Activated CD4-positive, alpha-beta T cell treated with anti-CD3 and anti-CD28 coated beads, Interleukin-2, amount 50 U/mL, for 24 hours (primary cell): ENCODE measurements around the gene ADAT3.
A peak's percentile ranks its signal among the peaks of the same experiment; 100 is the strongest.

ENCODE experiments used
- DNase-seq, 2 donors: peaks; one replicate each; pipeline ENCODE4 v3.0.0-alpha.2; 2020; ENCODE audit warnings: low read depth in 1 of 2, low spot score in 1 of 2

The ADAT3 gene

DNA sequence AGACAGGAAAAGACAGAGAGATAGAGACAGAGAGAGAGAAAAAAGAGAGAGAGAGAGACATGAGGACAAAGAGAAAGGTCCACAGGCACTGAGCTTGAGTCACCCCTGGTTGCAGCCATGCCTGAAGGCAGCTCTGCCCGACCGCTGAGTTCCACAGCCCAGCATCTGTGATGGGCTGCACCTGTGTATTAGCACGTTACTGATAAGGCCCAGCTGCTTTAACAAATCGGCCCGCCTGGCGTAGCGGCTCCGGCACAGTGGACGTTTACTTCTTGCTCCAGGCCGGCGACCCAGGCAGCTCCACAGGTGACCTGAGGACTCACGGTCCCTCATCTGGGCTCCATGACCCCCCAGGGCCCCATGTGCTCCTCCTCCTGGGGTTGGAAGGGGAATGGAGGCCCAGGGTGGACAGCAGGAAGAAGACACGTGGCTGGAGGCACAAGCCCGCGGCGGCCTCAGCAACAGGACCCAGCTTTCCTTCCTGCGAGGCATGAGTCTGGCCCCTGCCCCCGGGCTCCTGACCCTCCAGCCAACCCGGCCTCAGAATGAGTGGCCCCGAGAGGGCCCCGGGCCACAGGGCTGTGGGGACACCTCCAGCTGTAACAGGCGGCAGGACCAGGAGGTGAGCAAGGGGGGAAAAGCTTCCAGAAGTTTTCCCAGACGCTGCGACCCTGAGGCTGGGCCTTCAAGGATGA lies 31.9 kb downstream of the ADAT3 start:
- no peak for DNase-seq

DNA sequence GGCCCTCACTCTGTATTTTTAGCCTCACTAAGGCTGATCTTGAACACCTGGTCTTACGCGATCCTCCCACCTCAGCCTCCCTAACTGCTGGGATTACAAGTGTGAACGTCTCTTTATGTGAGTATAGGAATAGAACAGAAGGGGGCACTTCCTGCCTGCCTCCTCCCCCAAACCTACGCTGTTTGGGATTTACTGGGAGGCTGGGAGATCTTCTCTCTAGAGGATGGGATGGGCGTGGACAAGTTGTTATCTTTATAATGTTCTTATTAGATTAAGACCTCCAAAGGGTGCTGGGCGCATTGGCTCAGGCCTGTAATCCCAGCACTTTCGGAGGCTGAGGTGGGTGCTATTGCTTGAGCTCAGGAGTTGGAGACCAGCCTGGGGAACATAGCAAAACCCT lies 32.9 kb downstream of the ADAT3 start:
- no peak for DNase-seq

DNA sequence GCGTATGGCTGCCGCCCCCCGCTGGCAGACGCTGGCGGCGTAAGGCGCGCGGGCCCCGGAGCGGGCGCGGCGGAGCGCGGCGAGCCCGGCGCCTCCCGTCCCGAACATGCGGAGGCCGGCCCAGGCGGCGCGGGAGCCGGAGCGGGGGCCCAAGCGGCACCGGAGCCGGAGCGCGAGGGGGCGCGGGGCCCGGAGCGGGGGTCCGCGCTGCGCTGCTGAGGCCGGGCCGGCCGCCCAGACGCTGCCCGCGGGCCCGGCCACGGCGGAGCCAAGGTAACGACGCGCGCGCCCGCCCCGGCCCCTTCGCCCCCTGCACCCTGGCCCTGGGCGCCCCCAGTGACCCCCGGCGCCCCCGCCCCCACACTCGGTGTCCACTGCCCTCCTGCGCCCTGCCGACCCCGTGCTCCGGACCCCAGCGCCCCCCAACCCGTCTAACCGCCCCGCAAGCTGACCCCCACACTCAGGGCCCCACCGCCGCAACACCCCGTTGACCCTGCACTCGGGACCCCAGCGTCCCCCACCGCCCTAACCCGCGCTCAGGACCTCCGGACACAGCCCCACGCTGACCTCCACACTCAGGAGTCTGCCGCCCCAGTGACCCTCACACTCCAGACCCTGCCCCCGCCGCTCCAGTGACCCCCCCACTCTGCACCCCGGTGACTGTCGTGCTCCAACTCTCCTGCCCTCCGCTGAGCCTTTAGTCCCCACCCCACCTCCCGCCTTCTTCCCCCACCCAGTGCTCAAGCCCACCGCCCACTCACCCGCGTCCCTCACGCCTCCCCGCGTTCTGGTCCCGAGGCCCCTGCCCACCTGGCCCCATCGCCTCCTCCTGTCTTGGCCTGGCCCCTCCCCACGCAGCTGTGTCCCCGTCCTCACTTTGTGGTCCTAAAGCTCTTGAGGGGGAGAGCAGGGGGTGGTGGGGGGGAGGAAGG lies 36.2 kb downstream of the ADAT3 start, which contains the start of gene CSNK1G2:
Gene CSNK1G2 (plus strand): TSS at position 27 of the 932 bp plus-strand sequence. CDS start 28,601 bp downstream, outside the sequence.
- DNase-seq, result no peak

DNA sequence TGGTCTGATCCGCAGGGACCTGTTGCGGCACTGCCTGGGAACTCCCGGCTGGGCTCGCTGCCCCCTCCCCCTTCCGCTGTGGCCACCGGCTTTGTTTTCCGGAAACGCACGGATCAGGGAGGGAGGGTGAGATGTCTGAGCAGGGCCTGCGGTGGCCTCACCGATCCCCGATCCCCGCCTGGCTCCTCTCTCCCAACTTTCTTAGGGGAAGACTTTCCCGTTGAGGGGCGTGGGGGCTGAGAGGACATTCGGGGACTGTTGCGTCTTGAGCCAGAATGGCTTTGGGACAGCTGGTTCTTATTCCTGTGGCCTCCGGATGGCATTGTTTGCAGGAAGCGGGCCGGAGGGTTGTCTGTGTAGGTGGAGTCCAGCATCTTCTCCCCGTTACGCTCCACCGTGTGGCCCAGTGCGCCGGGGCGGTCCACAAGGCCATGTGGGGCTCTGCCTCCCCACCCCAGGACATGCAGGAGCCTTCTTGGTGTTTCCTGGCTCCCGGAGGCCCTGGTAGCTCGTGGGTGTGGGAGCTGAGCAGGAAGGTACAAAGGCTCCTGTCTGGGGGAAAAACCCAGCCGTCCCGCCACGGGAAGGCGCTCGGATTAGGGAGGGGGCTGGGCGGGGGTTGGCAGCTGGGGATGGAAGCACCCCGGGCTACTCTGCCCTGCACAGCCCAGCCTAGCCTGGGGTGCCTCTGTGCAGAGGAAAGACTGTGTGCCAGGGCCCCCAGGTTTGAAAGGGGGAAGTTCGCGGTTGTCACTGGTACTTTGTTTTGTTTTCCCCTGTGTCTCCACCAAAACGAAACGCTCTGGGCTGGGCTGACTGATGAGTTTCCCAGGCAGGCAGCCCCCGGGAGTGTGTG lies 37.1 kb downstream of the ADAT3 start:
- peak; percentile 32 to 60 for DNase-seq

DNA sequence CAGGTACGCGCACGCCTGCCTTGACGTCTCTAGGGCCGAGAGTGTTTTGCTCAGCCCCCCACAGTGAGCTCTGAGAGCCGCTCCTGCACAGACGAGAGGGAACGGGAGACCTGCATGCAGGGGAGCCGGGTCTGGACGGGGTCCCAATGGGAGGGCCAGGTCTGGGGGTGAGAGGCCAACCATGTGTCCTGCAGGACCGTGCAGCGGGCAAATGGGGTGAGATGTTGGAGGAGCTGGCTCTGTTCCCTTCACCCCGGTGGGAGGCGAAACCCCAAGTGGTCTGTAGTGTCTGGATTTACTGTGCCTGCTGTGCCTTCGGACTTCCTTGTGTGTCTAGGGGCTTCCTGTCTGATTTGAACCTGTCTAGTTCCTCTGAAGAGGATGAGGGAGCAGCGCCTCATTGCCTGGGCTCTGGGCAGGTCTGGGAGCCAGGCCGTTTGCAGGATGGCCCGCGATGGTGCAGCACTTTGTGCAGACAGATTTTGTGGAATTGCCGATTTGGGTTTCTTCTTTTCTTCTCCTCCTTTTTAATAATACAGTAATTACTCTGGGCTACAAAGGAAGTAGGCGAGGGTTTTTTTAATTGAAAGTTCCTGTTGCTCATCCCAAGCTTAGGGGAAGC lies 37.8 kb downstream of the ADAT3 start:
- DNase-seq, result no peak

DNA sequence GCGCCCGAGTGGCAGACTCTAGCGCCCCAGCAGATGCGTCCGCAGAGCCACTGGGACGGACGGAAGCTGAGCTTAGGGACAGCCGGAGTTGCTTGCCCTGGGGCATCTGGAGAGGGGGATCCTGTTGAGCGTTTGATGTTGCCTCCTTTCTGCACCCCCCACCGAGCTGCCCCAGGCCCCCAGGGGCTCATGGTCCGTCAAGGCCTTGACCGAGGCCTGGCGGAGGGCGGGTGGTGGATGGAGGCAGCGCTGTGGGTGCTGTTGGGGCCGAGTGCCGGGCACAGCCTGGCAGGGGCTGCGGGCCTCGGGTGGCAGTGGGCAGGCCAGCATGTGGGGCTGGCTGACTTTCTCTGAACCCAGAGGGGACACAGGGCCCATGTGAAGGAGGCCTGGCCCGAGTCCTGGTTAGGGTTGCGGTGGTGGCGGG lies 38.5 kb downstream of the ADAT3 start:
- no peak for DNase-seq

DNA sequence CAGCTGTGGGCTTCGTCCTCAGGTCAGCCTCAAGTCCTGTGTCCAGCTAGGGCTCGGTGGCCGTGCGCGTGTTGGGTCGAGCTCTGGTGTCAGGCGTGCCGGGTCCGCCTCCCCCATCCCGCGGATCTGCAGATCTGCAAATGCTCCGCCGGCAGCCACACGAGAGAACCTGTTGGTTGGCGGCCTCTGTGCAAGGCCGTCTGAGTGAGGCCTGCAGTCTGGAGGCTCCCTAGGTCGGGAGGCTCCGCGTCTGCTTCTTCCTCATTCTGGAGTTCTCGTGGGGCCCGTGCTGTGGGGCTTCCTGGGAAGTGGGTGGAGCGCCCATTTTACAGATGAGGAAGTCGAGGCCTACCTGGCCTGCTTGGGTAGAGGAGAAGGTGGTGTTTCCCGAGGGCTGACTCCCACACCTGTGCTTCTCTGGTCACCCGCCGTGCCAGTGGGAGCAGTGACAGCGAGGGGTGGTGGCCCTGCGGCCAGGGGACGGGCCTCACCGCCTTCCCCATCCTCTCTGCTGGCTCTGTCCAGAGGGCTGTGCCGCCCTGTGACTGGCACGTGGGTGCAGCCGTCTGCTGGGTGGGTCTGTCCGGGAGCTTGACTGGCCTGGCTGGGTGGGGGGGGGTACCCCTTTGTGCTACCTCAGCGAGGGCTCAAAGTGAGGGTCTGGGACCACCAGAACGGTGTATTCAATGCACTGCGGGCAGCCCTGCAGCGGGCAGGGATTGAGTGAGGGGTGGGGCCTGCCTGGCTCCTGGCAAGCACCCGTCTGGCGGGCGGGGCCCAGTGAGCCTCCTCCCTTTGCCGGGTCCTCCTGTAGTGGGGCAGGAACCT lies 39.1 kb downstream of the ADAT3 start:
- DNase-seq, result no peak

DNA sequence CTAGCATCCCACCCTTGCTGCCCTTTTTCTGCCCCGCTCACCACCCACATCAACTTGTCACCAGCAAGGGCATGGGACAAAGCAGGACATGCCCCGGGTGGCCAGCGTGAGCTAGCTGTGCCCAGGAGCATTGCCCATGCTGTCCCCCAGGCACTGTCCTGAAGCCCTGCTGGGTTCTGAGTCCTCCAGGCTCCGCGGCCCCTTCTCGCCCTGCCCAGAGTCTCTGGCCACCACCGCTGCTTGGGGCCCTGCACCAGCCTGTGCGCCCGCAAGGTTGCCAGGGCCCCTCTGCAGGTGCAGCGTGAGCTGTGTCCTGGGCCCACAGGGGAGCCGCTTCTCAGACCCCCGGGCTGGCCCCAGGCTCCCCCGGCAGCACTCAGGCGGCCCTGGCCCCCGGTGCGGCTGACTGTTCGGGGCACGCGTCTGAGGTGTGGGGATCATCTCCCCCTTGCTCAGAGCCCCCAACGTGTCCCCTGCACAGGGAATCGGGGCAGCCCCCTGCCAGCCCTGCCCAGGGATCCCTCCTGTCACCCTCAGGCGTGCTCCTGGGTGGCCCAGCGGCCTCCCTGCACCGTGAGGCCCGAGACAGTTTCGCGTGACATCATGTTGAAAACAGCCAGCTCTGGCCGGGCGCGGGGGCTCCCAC lies 39.8 kb downstream of the ADAT3 start:
- DNase-seq, result no peak

DNA sequence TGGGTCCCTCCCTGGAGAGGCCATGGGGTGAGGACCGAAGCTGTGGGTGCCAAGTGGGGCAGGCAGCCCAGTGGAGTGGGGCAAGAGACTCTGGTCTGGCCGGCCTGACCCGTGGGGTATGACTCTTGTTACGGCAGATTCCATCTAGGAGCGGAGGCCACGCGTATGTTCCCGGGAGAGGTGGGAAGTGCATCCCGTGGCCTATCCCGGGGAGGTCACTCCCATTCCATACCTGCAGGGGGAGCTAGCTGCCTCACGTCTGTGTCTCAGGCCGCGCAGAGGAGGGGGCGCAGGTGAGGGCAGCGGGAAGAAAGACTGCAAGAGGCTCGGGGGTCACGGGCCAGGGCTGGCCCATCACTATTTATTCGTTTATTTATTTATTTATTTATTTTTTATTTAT lies 40.7 kb downstream of the ADAT3 start:
- no peak for DNase-seq

DNA sequence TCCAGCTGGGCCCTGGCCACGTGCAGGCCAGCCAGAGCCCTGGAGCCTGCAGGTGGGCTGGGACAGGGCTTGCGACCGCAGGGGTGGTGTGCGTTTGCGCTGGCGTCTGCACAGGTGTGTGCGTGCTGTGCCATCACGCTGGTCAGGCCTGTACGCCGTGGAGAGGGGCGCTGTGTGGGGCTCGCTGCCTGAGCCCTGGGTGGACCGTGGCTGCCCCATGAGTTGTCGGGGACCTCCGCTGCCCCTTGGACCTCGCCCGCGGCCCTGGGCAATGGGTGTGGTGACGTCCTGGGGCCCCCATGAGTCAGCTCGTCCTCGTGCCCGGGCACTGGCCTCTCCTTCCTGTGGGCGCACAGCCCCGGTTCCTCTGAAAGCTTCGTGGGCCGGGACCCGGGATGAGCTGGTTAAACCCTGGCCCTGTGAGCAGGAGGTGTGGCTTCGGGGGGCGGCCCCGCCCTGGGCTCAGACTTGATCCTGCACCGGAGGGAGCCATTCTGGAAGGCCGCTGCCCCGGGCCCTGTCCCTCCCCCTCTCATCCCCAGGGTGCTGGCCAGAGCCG lies 42.5 kb downstream of the ADAT3 start:
- DNase-seq, result no peak

DNA sequence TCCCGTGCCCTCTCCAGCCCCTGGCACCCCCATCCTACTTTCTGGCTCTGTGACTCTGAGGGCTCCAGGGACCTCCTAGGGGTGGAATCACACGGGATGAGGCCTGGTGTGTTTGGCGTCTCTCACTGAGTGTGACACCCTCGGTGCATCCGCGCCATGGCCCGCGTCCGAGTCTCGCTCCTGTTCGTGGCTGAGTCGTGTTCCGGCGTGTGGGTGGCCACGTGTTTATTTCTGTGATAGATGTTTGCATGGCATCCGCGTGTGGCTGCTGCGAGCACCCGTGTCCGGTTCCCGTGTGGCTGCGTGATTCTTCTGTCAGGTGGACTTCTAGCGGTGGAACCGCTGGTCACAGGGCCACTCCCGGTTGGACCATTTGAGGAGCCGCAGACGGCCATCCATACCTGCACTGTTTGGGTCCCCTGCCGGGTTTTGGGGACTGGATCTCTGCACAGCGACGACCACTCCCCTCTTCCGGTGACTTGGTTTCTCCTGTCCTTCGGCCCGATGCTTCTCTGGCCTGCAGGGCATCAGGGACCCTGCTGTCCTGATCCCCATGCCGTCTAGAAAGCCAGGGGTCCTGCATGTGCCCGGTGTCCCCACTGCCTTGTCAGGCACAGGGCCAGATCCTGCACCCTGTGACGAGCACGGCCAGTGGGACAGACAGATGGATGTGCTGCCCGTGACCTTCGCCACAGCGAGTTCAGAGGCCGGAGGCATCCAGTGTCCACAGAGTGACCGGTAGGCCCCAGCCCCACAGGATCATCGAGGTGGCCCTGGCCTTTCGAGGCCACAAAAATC lies 44.3 kb downstream of the ADAT3 start:
- DNase-seq, result no peak

DNA sequence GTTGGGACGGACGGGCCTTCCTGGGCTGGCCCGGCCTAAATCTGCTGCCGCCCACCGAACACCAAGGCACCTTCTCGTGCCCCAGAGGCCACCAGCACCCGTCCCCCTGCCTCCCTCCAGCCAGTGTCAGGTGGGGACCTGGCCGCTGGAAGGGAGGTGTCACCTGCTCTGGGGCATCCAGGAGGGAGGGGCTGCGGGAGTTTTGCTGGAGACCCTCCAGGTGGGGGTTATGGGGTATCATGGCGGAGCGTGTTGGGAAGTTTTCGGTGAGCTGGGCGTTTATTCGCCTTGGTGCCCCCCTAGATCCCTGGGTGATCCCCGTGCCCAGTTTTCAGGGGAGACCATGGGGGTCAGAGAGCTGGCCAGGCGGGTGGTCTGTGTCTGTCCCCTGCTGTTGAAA lies 45.4 kb downstream of the ADAT3 start:
- DNase-seq, result no peak

DNA sequence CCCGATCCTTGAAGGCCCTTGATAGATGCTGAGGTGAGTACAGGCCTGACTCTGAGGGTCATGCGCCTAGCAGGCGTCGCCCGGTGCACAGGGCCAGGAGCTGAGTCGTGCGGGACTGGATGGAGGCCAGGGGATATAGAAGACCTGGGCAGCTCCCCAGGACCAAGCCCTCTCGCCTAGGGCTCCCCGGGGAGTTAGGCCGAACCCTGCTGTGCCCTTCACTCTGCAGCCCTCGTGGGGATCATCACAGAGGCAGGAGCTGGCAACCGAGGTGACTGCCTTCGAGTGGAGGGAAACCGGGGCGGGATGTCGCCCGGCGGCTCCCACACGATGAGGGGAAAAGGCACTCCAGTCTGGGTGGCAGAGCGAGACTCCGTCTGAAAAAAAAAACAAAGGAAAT lies 47.4 kb downstream of the ADAT3 start:
- no peak for DNase-seq

DNA sequence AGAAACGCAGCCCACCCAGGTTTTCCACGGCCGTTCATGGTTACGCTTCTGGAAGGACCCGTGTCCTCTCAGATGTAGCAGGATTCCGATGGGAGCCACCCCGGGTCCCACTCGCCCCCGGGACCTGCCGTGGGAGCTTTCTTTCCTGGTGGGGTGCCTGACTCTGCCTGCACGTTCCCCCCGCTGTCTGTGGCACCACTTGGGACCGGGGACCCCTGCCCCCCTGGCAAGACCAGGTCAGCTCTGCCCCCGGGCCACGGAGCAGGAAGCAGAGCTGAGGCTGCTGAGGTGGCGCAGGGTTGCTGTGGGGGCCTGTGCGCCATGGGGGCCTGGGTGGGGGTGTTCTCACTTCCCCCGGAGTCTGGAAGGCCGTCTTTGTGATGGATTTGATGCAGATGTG lies 47.8 kb downstream of the ADAT3 start:
- no peak for DNase-seq

DNA sequence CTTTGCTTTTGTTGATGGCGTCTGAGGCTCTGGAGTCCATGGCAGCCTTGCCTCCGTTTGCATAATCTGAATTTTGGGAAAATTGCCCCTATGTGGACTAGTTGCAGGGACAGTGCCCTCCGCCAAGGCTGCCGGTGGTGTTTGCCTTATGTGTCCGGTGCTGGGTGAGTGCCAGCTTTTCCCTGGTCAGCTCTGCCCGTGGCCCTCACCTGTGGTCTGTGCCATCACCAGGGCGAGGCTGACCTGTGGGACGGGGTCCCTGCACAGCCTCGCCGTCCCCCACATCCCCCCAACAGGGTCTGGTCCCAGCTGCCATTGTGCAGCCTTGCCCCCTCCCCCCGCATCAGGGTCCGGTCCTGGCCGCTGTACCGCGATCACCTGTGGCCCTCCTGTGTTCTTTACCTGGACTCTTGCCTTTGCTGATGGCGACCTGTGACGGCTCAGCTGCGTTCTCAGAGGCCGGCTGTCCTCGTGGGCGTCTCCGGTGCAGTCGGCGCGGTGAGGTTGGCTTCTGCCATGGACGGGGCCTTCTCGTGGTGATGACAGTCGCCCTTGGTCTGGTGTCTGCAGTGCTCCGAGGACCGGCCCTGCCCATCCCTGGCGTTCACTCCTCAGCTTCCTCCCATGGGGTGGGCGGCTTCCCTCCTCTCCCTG lies 48.4 kb downstream of the ADAT3 start:
- DNase-seq, result no peak

DNA sequence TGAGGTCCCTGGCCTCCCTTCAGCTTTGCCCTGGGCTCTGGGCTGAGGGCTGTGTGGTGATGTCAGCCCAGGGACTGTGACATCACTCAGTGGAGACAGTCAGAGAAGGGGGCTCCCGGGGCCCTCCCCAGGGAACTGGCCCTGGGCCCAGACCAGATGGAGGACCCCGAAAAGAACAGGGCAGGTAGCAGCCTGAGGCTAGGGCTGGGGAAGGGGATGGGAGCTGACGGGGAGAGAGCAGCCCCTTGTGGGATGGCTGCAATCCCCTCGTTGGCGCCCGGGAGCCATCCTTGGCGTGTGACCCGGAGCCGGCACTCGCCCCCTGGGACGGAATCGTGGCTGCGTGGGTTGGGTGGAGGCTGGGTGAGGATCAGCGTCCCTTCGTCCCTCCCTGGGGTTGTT lies 49.3 kb downstream of the ADAT3 start:
- no peak for DNase-seq

DNA sequence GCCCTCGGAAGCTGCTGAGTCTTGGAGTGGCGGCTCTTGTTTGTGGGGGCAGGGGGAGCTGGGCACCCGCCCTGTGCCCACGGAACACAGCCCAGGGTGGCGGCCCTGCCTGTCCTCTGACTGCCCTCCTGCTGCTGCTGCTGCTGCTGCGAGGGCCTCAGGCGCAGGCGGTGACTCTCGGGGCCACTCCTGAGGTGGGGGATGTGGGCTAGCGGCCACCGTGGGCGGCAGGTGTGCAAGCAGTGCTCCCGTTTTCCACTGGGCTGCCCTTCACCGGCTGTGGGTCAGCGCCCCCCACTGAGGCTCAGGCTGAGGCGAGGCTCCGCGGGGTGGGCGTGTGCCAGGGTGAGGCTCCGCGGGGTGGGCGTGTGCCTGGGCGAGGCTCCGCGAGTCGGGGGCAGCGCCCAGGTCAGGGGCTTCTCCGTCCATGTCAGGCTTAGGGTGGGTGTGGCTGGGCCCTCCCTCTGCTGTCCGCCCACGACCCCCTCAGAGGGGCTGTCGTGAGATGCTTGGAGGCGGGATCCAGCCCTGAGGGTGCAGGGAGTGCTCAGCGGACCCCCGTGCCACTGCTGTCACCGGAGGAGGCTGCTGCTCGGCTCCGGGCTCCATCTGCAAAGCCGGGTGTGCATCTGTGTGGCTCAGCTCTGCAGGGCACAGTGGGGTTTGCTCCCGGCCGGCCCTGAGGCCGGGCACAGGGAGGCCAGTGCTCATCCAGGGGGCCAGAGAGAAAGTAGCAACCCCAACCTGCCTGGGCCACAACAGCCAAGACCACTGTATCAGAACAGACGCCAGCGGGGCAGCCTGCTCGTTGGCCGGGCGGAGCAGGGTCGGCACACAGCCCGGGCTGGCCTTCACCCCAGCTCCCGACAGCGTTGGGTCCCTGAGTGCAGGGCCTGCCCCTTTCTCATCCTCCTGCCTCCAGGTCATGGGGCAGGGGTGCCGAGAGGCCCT lies 50.2 kb downstream of the ADAT3 start:
- no peak for DNase-seq
